ENCODE measurements around the gene PTCRA. TPM values are rescaled to one million over a fixed set of nuclear protein-coding genes. Genes with fewer than 3 reads are reported as not detected.

Gene PTCRA
- polyA plus RNA-seq, 1 experiment: not detected

- Histone ChIP-seq H3K9me3 (ENCODE audit: control insufficient read depth, insufficient read depth, low read length) (no peaks in the 10 kb centered on the region; the same call in 1 of the 2 replicates), H3K27me3 (ENCODE audit: control insufficient read depth, insufficient read depth, low read length) (no peaks in the 10 kb centered on the region), H3K4me3 (ENCODE audit: low read depth, low read length) (no peak overlapping the region), H3K27ac (ENCODE audit: low read depth, low read length) (no peak overlapping the region)
- no peak for DNase-seq (ENCODE audit: low read depth, low spot score)
- POLR2A ChIA-PET: interaction anchor here (1.3 to 1.4 kb wide), 2 partner anchors 12 kb away, joined by 3 to 5 read pairs; partner anchors contain the start of gene PEX6
- no peak for TF ChIP-seq CTCF (IDR thresholded peaks at IDR 0.05; ENCODE audit: low read depth, low read length)
- CTCF ChIA-PET: no interaction called here
Measured at GRCh38 chr6:42967228-42967627, 51.4 kb downstream of the PTCRA start.

GRCh38 chr6:42968126-42968701, 52.4 kb downstream of the PTCRA start:
- CTCF ChIA-PET: no interaction called here
- Histone ChIP-seq H3K9me3 (ENCODE audit: control insufficient read depth, insufficient read depth, low read length) (no peaks in the 10 kb centered on the region; the same call in 1 of the 2 replicates), H3K27me3 (ENCODE audit: control insufficient read depth, insufficient read depth, low read length) (no peaks in the 10 kb centered on the region), H3K27ac (ENCODE audit: low read depth, low read length) (no peak overlapping the region), H3K4me3 (ENCODE audit: low read depth, low read length) (no peak overlapping the region)
- TF ChIP-seq CTCF (IDR thresholded peaks at IDR 0.05; ENCODE audit: low read depth, low read length): no peak
- POLR2A ChIA-PET: interaction anchor here (1.4 kb wide), 1 partner anchor 11 kb away, joined by 5 read pairs; no protein-coding TSS in a partner anchor
- no peak for DNase-seq (ENCODE audit: low read depth, low spot score)

- ChIA-PET CTCF (no interaction called here), POLR2A (no interaction called here)
- H3K27me3 ChIP-seq (ENCODE audit: control insufficient read depth, insufficient read depth, low read length): no peaks in the 10 kb centered on the region
- no peak for DNase-seq (ENCODE audit: low read depth, low spot score)
- H3K9me3 ChIP-seq (ENCODE audit: control insufficient read depth, insufficient read depth, low read length): no peaks in the 10 kb centered on the region; the same call in 1 of the 2 replicates
- no peak for TF ChIP-seq CTCF (IDR thresholded peaks at IDR 0.05; ENCODE audit: low read depth, low read length)
- H3K4me3 ChIP-seq (ENCODE audit: low read depth, low read length): no peak overlapping the region
- H3K27ac ChIP-seq (ENCODE audit: low read depth, low read length): no peak overlapping the region
Measured at GRCh38 chr6:42968783-42969182, 52.9 kb downstream of the PTCRA start.

- Histone ChIP-seq H3K4me3 (ENCODE audit: low read depth, low read length) (no peak overlapping the region), H3K27me3 (ENCODE audit: control insufficient read depth, insufficient read depth, low read length) (no peaks in the 10 kb centered on the region), H3K27ac (ENCODE audit: low read depth, low read length) (no peak overlapping the region), H3K9me3 (ENCODE audit: control insufficient read depth, insufficient read depth, low read length) (no peaks in the 10 kb centered on the region; the same call in 1 of the 2 replicates)
- CTCF ChIA-PET: no interaction called here
- no peak for DNase-seq (ENCODE audit: low read depth, low spot score)
- POLR2A ChIA-PET: no interaction called here
- no peak for TF ChIP-seq CTCF (IDR thresholded peaks at IDR 0.05; ENCODE audit: low read depth, low read length)
Measured at GRCh38 chr6:42969431-42969830, 53.6 kb downstream of the PTCRA start.

- POLR2A ChIA-PET: interaction anchor here (1.8 kb wide), 1 partner anchor 9 kb away, joined by 5 read pairs; the partner anchor contains the start of gene PEX6
- no peak for TF ChIP-seq CTCF (IDR thresholded peaks at IDR 0.05; ENCODE audit: low read depth, low read length)
- CTCF ChIA-PET: interaction anchor here (0.5 kb wide), 1 partner anchor 340 kb away, joined by 5 read pairs; no protein-coding TSS in a partner anchor
Measured at GRCh38 chr6:42969934-42970333, 54.1 kb downstream of the PTCRA start.

More at GRCh38 chr6:42969934-42970333, 54.1 kb downstream of the PTCRA start:
- no peak for DNase-seq (ENCODE audit: low read depth, low spot score)
- no peaks in the 10 kb centered on the region; the same call in 1 of the 2 replicates for H3K9me3 ChIP-seq (ENCODE audit: control insufficient read depth, insufficient read depth, low read length)
- no peak overlapping the region for H3K27ac ChIP-seq (ENCODE audit: low read depth, low read length)
- no peak overlapping the region for H3K4me3 ChIP-seq (ENCODE audit: low read depth, low read length)
- H3K27me3 ChIP-seq (ENCODE audit: control insufficient read depth, insufficient read depth, low read length): no peaks in the 10 kb centered on the region

All from AG04450 (cell line).